Activated CD8-positive, alpha-beta memory T cell treated with anti-CD3 and anti-CD28 coated beads, Interleukin-2, amount 10 ng/mL, durations not matched to agents 7 days and 5 days (primary cell): Measurements from ENCODE around the gene OR51B2. TPM values are rescaled to one million over a fixed set of nuclear protein-coding genes. Genes with fewer than 3 reads are reported as not detected.

Experiments
- total RNA-seq, 2 experiments: library from RNA; stranded (reverse); gene quantifications; one replicate each; pipeline ENCODE4 v1.2.3, GENCODE V29; 2021

The OR51B2 gene
- total RNA-seq, 2 experiments from 2014 or later = not detected

Other genes with a start within 250 kb of the OR51B2 start
- not detected for gene OR52A5, start 185.9 kb downstream of the OR51B2 start, total RNA-seq
- not detected for gene OR52A1, start 169.5 kb downstream of the OR51B2 start, total RNA-seq
- gene OR51V1, start 123.6 kb downstream of the OR51B2 start, total RNA-seq = not detected
- gene HBB, start 97.2 kb downstream of the OR51B2 start, total RNA-seq = not detected
- not detected for gene HBD, start 89.8 kb downstream of the OR51B2 start, total RNA-seq
- not detected for gene HBG1, start 74.4 kb downstream of the OR51B2 start, total RNA-seq
- not detected for gene HBG2, start 69.5 kb downstream of the OR51B2 start, total RNA-seq
- gene HBE1, start 54.4 kb downstream of the OR51B2 start, total RNA-seq = not detected
- gene OR51B4, start 22.4 kb downstream of the OR51B2 start, total RNA-seq = not detected
- under 1 TPM in 1 of 2 experiments, not detected in 1; 0.47 TPM for gene OR51B5, start 19.2 kb upstream of the OR51B2 start, total RNA-seq
- gene OR51B6, start 27.2 kb upstream of the OR51B2 start, total RNA-seq = not detected
- not detected for gene OR51M1, start 59.5 kb upstream of the OR51B2 start, total RNA-seq
- not detected for gene OR51Q1, start 97.8 kb upstream of the OR51B2 start, total RNA-seq
- gene OR51I1, start 117.2 kb upstream of the OR51B2 start, total RNA-seq = not detected
- gene OR51I2, start 125.0 kb upstream of the OR51B2 start, total RNA-seq = not detected
- gene OR52D1, start 164.4 kb upstream of the OR51B2 start, total RNA-seq = not detected
- under 1 TPM in 1 of 2 experiments, not detected in 1; 0.12 TPM for gene UBQLN3, start 185.7 kb upstream of the OR51B2 start, total RNA-seq
- gene UBQLNL, start 192.4 kb upstream of the OR51B2 start, total RNA-seq = under 1 TPM; 0.19 to 0.55 TPM
- gene OR52H1, start 224.2 kb upstream of the OR51B2 start, total RNA-seq = not detected